Thyroid gland (tissue), 4 donors: ENCODE measurements around the gene PLSCR4.

Experiments used
- POLR2A ChIP-seq, 2 donors: fragments of 450-650 bp; IDR thresholded peaks; one replicate each; pipeline ENCODE4 v1.6.1; 2017; ENCODE audit warnings: antibody characterized with exemption in 2 of 2, mild to moderate bottlenecking in 2 of 2, moderate library complexity in 1 of 2
- TF ChIP-seq, protein P1 (sequence below), 6 experiments: fragments of 200-600 bp in 3 of 6; fragments of 450-650 bp in 3 of 6; sonication (generic) in 3 of 6; IDR thresholded peaks; one replicate each; pipeline ENCODE4 v1.5.1; 2016 to 2019; ENCODE audit warnings: antibody characterized with exemption in 6 of 6, mild to moderate bottlenecking in 2 of 6, inconsistent platforms in 1 of 6, moderate library complexity in 1 of 6

- no peak for TF ChIP-seq POLR2A (IDR thresholded peaks at IDR 0.05)
- TF ChIP-seq, protein P1, sequence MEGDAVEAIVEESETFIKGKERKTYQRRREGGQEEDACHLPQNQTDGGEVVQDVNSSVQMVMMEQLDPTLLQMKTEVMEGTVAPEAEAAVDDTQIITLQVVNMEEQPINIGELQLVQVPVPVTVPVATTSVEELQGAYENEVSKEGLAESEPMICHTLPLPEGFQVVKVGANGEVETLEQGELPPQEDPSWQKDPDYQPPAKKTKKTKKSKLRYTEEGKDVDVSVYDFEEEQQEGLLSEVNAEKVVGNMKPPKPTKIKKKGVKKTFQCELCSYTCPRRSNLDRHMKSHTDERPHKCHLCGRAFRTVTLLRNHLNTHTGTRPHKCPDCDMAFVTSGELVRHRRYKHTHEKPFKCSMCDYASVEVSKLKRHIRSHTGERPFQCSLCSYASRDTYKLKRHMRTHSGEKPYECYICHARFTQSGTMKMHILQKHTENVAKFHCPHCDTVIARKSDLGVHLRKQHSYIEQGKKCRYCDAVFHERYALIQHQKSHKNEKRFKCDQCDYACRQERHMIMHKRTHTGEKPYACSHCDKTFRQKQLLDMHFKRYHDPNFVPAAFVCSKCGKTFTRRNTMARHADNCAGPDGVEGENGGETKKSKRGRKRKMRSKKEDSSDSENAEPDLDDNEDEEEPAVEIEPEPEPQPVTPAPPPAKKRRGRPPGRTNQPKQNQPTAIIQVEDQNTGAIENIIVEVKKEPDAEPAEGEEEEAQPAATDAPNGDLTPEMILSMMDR (IDR thresholded peaks at IDR 0.05) = no peak
Measured at GRCh38 chr3:146274833-146275232, 23.9 kb upstream of the PLSCR4 start.
